Activated naive CD4-positive, alpha-beta T cell treated with anti-CD3 and anti-CD28 coated beads for 36 hours (primary cell): ENCODE data around the gene PARP11. TPM values are rescaled to one million over a fixed set of nuclear protein-coding genes. Genes with fewer than 3 reads are reported as not detected.

Experiments used
- CTCF ChIA-PET: fragments of 350-600 bp; sonication (Branson Sonifier 250); formaldehyde crosslinking; loops from one replicate; lab custom pipeline; 2021; ENCODE audit warnings: antibody characterized with exemption; lab: Charles Lee
- DNase-seq: peaks from one replicate; pipeline ENCODE4 v3.0.0-alpha.2; 2020
- H3K27ac Mint-ChIP-seq: one replicate; pipeline ENCODE4 v1.8.0; 2021; ENCODE audit warnings: mild to moderate bottlenecking, mixed read lengths
- H3K27me3 Mint-ChIP-seq: one replicate; pipeline ENCODE4 v1.8.0; 2021; ENCODE audit warnings: low read depth, mixed read lengths
- H3K36me3 Mint-ChIP-seq: one replicate; pipeline ENCODE4 v1.8.0; 2021; ENCODE audit warnings: low read depth, mixed read lengths
- H3K4me1 Mint-ChIP-seq: one replicate; pipeline ENCODE4 v1.8.0; 2021; ENCODE audit warnings: low read depth, mixed read lengths
- H3K4me3 Mint-ChIP-seq: one replicate; pipeline ENCODE4 v1.8.0; 2021; ENCODE audit warnings: mild to moderate bottlenecking, moderate library complexity, mixed read lengths
- H3K9me3 Mint-ChIP-seq: one replicate; pipeline ENCODE4 v1.8.0; 2021; ENCODE audit warnings: mixed read lengths
- intact Hi-C: fragments of 100-400 bp; cut with micrococcal nuclease; formaldehyde crosslinking; loops from one replicate; pipeline ENCODE4 v1.15.1; 2023
- total RNA-seq, 2 experiments: library from RNA; stranded (reverse); gene quantifications; one replicate each; pipeline ENCODE4 v1.2.3, GENCODE V29; 2021

PARP11 gene
- total RNA-seq, 2 experiments from 2014 or later, result 19.9 to 20.7 TPM

DNA sequence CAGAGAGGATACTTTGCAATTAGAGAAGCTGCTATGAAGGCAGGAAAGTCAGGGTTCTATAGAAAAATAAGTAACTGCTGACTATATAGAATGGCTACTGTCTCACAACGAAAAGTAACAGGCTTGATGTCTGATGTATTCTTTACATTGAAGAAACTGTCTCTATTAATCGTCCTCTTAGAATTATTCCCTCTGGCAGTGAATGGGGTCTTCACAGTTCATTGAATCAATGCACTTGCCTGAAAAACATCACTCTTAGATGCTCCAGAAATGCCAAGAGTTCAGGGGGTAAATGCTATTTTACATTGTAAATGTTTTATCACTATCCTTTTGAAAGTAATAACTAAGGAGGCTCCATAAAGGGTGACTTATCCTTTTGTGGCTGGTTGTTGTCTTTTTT lies 82.6 kb downstream of the PARP11 start:
- CTCF ChIA-PET, result no interaction called here

DNA sequence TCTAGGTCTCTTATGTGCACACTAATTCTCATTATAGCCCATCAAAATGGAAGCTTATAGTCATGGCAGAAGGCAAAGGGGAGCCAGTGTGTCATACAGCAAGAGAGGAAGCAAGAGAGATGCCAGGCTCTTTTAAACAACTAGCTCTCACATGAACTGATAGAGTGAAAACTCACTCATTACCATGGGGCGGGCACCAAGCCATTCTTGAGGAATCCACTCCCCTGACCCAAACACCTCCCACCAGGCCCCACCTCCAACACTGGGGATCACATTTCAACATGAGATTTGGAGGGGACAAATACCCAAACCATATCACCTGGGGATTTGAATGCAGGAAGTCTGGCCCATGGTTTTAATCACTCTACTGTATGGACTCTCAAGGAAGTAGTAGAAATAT lies 83.4 kb downstream of the PARP11 start:
- CTCF ChIA-PET, result interaction anchor here (1.2 kb wide), 1 partner anchor 489 kb away, joined by 6 read pairs; no protein-coding TSS in a partner anchor
- no peaks in the 10 kb centered on the region for H3K27me3 Mint-ChIP-seq
- H3K4me1 Mint-ChIP-seq, result no peaks in the 10 kb centered on the region
- no peak overlapping the region for H3K27ac Mint-ChIP-seq
- peaks cover 3% of the 10 kb centered on the region for H3K9me3 Mint-ChIP-seq
- no peak overlapping the region for H3K4me3 Mint-ChIP-seq
- intact Hi-C loops, result no loop called here
- no peak for DNase-seq
- H3K36me3 Mint-ChIP-seq, result peaks cover 11% of the 10 kb centered on the region

More for the DNA sequence above, 82.6 kb downstream of the PARP11 start:
- Mint-ChIP-seq H3K36me3 (peaks cover 11% of the 10 kb centered on the region), H3K9me3 (peaks cover 3% of the 10 kb centered on the region), H3K27ac (no peak overlapping the region), H3K4me3 (no peak overlapping the region), H3K27me3 (no peaks in the 10 kb centered on the region), H3K4me1 (peaks cover 4% of the 10 kb centered on the region)
- no peak for DNase-seq
- intact Hi-C loops, result no loop called here

DNA sequence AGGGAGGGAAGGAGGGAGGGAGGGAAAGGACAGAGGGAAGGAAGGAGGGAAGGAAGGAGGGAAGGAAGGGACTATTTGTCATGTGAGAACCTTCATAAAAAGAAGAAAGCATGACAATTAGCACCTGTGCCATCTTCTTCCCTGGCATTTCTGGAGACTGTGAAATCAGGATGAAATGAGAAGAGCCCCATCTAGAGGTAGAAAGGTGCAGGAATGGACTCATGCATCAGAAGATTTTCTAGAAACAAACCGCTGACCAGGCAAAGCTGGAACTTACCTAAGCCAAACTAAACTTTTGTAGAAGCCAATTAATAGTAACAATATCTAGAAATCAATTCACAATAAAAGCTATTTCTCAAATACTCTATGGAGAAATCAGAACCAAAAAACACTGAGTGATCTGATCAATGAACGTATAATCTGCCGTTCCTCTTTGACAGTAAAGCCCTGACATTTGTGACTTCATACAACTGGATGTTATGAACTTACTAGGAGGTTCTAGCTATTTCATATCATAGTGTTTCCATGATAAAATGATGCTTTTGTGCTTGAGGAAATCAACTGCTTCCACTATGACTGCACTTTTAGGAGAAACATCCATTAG lies 95.9 kb downstream of the PARP11 start:
- Mint-ChIP-seq H3K4me3 (no peak overlapping the region), H3K36me3 (no peaks in the 10 kb centered on the region), H3K27me3 (no peaks in the 10 kb centered on the region), H3K27ac (no peak overlapping the region), H3K9me3 (no peaks in the 10 kb centered on the region), H3K4me1 (peaks cover 3% of the 10 kb centered on the region)
- CTCF ChIA-PET, result interaction anchor here (0.6 to 1.9 kb wide), 12 partner anchors 13 to 477 kb away, joined by 3 to 14 read pairs (median 3); no protein-coding TSS in a partner anchor
- intact Hi-C loops, result loop anchor here (1.0 kb wide), 2 partner anchors 122 to 477 kb away; no protein-coding TSS in a partner anchor
- peak; percentile 23 for DNase-seq

DNA sequence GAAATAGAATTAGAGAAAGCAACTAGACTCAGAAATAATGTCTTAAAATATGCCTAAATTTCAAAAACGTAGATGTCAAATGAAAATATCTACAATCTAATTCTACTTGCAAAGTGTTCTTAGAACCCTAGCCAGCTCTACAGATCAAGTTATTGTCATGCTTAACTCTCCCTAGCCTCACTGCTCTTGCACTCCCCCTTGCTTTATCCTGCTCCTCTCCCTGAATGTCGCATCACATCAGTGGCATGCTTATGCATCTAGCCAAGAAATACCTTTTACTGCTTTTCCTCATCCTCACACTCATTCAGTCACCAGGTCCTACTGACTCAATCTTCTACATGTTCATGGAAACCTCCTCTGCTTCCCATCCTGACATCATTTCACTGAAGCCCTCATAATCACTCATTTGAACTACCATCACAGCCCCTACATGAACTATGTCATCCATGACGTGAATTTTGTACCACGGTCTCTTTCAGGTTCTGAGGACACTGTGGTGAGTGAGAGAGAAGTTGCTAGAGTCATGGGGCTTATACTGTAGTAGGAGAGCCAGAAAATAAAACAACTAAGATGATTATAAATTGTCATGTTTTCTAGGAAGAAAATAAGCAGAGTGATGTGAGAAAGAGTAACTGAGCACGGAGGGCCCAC lies 97.7 kb downstream of the PARP11 start:
- CTCF ChIA-PET, result no interaction called here
- H3K27me3 Mint-ChIP-seq, result no peaks in the 10 kb centered on the region
- intact Hi-C loops, result no loop called here
- H3K9me3 Mint-ChIP-seq, result no peaks in the 10 kb centered on the region
- peaks cover 8% of the 10 kb centered on the region for H3K4me1 Mint-ChIP-seq
- no peaks in the 10 kb centered on the region for H3K36me3 Mint-ChIP-seq
- no peak overlapping the region for H3K4me3 Mint-ChIP-seq
- no peak overlapping the region for H3K27ac Mint-ChIP-seq
- DNase-seq, result no peak

DNA sequence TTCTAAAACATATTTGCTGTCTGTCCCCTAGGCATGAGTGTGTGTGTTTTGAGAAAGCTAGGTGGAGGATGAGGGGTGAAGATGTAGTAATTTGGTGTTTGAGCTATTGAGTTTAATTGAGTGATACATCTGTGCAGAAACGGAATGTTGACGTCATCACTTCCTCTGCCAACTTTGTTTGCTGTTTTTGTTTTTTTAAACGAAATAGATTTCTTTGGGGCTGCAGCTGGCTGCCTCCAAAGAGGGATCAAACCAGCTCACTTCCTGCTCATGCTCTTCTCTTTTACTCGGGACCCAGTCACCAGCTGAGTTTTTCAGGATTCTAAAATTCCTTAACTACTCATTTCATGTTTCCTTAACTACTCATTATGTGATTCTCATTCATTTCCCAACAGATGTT lies 100.8 kb downstream of the PARP11 start:
- Mint-ChIP-seq H3K4me1 (peaks cover 8% of the 10 kb centered on the region), H3K27ac (no peak overlapping the region), H3K36me3 (no peaks in the 10 kb centered on the region), H3K4me3 (no peak overlapping the region), H3K27me3 (no peaks in the 10 kb centered on the region), H3K9me3 (no peaks in the 10 kb centered on the region)
- intact Hi-C loops, result loop anchor here (2.0 kb wide), 1 partner anchor 20 kb away; the partner anchor contains the start of gene CRACR2A
- CTCF ChIA-PET, result interaction anchor here (1.3 to 4.7 kb wide), 2 partner anchors 32 to 472 kb away, joined by 4 to 22 read pairs; no protein-coding TSS in a partner anchor
- no peak for DNase-seq

DNA sequence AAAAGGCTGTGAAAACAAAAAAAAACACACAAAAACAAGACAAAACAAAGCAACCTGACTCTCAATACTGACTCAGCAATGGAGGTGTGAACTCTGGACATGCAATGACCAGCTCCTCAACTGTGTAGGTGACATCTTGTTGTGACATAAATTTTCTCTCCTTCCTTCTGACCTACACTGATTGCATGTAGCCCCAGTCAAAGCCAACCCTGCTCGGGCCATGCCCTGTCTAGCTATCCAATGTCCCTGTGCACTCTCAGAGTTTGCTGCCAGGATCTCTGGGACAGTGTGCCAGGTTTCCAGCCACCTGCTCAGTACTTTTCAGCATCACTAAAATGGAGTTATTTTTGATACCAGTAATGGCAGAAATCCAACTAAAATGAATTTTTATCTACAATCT lies 101.3 kb downstream of the PARP11 start:
- H3K4me1 Mint-ChIP-seq, result peaks cover 8% of the 10 kb centered on the region
- no peak overlapping the region for H3K27ac Mint-ChIP-seq
- no peaks in the 10 kb centered on the region for H3K36me3 Mint-ChIP-seq
- no peak for DNase-seq
- H3K4me3 Mint-ChIP-seq, result no peak overlapping the region
- no peaks in the 10 kb centered on the region for H3K9me3 Mint-ChIP-seq
- no peaks in the 10 kb centered on the region for H3K27me3 Mint-ChIP-seq
- intact Hi-C loops, result loop anchor here (2.0 kb wide), 1 partner anchor 19 kb away; the partner anchor contains the start of gene CRACR2A
- CTCF ChIA-PET, result interaction anchor here (0.6 to 4.7 kb wide), 3 partner anchors 8 to 472 kb away, joined by 3 to 22 read pairs (median 4); no protein-coding TSS in a partner anchor

DNA sequence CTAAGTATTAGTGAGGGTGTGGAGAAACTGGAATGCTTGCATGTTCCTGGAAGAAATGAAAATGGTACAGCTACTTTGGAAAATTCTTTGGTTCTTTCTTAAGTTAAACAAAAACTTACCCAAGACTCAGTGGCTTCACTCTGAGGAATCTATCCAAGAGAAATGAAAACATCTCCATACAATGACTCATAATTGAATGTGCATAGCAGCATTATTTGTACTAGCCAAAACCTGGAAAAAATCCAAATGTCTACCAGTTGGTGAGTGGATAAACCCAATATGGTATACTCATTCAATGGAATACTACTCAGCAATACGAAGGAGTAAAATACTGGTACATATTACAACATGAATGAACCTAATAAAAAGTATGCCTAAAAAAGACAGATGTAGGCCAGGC lies 102.3 kb downstream of the PARP11 start:
- Mint-ChIP-seq H3K27ac (no peak overlapping the region), H3K27me3 (no peaks in the 10 kb centered on the region), H3K36me3 (no peaks in the 10 kb centered on the region), H3K4me3 (no peak overlapping the region), H3K4me1 (peaks cover 8% of the 10 kb centered on the region), H3K9me3 (no peaks in the 10 kb centered on the region)
- no peak for DNase-seq
- CTCF ChIA-PET, result interaction anchor here (4.7 kb wide), 1 partner anchor 471 kb away, joined by 22 read pairs; no protein-coding TSS in a partner anchor
- intact Hi-C loops, result no loop called here

DNA sequence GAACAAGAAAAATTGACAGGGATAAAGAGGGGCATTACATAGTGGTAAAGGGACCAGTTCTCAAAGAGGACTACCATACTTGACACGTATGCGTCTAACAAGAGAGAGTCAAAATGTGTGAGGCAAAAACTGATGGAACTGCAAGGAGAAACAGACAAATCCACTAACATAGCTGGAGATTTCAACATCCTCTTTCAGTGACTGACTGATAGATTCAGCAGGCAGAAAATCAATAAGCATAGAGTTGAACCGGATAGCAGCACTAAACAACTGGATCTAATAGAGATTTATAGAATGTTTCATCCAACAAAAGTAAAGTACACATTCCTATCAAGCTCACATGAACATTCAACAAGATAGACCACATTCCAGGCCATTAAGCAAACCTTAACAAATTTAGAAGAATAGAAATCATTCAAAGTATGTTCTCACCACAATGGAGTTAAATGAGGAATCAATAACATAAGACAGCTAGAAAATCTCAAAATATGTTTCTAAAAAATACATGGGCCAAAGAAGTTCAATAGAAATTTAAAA lies 104.2 kb downstream of the PARP11 start:
- Mint-ChIP-seq H3K4me3 (no peak overlapping the region), H3K27me3 (no peaks in the 10 kb centered on the region), H3K4me1 (peaks cover 10% of the 10 kb centered on the region), H3K9me3 (no peaks in the 10 kb centered on the region), H3K27ac (no peak overlapping the region), H3K36me3 (no peaks in the 10 kb centered on the region)
- CTCF ChIA-PET, result interaction anchor here (4.7 kb wide), 1 partner anchor 469 kb away, joined by 22 read pairs; no protein-coding TSS in a partner anchor
- DNase-seq, result no peak
- intact Hi-C loops, result no loop called here

DNA sequence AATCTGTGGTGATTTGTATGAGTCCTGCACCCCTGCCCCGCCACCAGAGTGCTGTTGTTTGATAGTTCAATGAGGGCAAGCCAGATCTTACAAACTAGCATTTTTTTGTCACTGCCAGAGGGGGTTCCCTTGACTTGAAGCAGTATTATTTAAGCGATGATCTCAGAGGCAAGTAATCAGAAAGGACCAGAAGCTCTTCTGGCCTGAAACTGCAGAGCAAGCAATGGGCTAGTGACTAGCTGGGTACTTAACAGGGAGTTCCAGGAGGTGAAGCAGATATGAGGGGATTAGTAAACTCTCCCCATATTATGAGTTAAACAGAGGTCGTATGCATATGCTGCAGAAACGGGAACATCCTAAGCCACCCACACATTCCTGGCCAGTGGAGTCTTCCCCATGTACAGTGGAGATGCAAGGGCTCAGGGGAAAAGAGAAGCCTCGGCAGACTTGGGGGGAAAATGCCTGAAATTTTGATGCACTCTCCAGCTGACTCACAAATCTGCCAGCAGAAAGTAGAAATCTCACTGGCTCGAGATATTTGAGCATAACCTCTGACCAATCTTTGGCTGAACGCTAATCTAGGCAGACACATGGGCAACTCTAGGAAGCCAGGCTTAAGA lies 112.0 kb downstream of the PARP11 start:
- CTCF ChIA-PET, result interaction anchor here (1.5 kb wide), 1 partner anchor 16 kb away, joined by 3 read pairs; no protein-coding TSS in a partner anchor
- H3K27me3 Mint-ChIP-seq, result no peaks in the 10 kb centered on the region

DNA sequence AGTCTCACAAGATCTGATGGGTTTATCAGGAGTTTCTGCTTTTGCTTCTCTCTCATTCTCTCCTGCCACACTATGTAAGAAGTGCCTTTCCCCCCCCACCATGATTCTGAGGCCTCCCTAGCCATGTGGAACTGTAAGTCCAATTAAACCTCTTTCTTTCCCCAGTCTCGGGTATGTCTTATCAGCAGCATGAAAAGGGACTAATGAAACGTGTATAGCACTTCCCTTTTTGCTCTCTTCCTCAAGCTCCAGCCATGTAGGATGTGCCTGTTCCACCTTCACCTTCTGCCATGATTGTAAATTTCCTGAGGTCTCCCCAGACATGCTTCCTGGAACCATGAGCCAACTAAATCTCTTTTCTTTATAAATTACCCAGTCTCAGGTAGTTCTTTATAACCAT lies 113.3 kb downstream of the PARP11 start:
- H3K27ac Mint-ChIP-seq, result no peak overlapping the region
- CTCF ChIA-PET, result interaction anchor here (0.7 to 1.5 kb wide), 2 partner anchors 17 to 885 kb away, joined by 3 read pairs; no protein-coding TSS in a partner anchor
- H3K4me3 Mint-ChIP-seq, result no peak overlapping the region
- H3K27me3 Mint-ChIP-seq, result no peaks in the 10 kb centered on the region
- no peaks in the 10 kb centered on the region for H3K9me3 Mint-ChIP-seq
- H3K36me3 Mint-ChIP-seq, result no peaks in the 10 kb centered on the region
- peaks cover 13% of the 10 kb centered on the region for H3K4me1 Mint-ChIP-seq
- DNase-seq, result no peak
- intact Hi-C loops, result no loop called here

More for the DNA sequence above, 112.0 kb downstream of the PARP11 start:
- Mint-ChIP-seq H3K9me3 (no peaks in the 10 kb centered on the region), H3K4me1 (peaks cover 11% of the 10 kb centered on the region), H3K36me3 (no peaks in the 10 kb centered on the region), H3K27ac (no peak overlapping the region), H3K4me3 (no peak overlapping the region)
- no peak for DNase-seq
- intact Hi-C loops, result no loop called here
